HG03432 (cell line): ENCODE results near the gene DNAI1.

Experiments used
- ATAC-seq: cut with Tn5 transposase; IDR thresholded peaks from one replicate; pipeline ENCODE4 v1.9.1; 2021; ENCODE audit warnings: mild to moderate bottlenecking, moderate library complexity; ENCODE audit not compliant: unreplicated experiment

Gene DNAI1

GRCh38 chr9:34490360-34490759 is 31.8 kb downstream of the DNAI1 start:
- ATAC-seq = no peak

- no peak for ATAC-seq
Observed at GRCh38 chr9:34490760-34491159, 32.2 kb downstream of the DNAI1 start.

GRCh38 chr9:34491596-34491995 is 33.0 kb downstream of the DNAI1 start:
- no peak for ATAC-seq

- ATAC-seq = no peak
Observed at GRCh38 chr9:34492051-34492450, 33.4 kb downstream of the DNAI1 start.

- ATAC-seq = no peak
Observed at GRCh38 chr9:34493972-34494535, 35.4 kb downstream of the DNAI1 start.

- ATAC-seq = no peak
Observed at GRCh38 chr9:34496149-34496712, 37.6 kb downstream of the DNAI1 start.

- no peak for ATAC-seq
Observed at GRCh38 chr9:34498553-34498952, 39.9 kb downstream of the DNAI1 start.

GRCh38 chr9:34499076-34499475 is 40.5 kb downstream of the DNAI1 start:
- no peak for ATAC-seq

- no peak for ATAC-seq
Observed at GRCh38 chr9:34500623-34501267, 42.1 kb downstream of the DNAI1 start.

GRCh38 chr9:34501372-34501771 is 42.8 kb downstream of the DNAI1 start:
- ATAC-seq = no peak

- ATAC-seq = no peak
Observed at GRCh38 chr9:34501889-34502425, 43.4 kb downstream of the DNAI1 start.

- no peak for ATAC-seq
Observed at GRCh38 chr9:34502471-34502870, 43.9 kb downstream of the DNAI1 start.

- no peak for ATAC-seq
Observed at GRCh38 chr9:34502891-34503290, 44.3 kb downstream of the DNAI1 start.

GRCh38 chr9:34503406-34503805 is 44.8 kb downstream of the DNAI1 start:
- no peak for ATAC-seq

- ATAC-seq = no peak
Observed at GRCh38 chr9:34505370-34506120, 46.9 kb downstream of the DNAI1 start.

GRCh38 chr9:34506623-34507022 is 48.0 kb downstream of the DNAI1 start:
- no peak for ATAC-seq

GRCh38 chr9:34507556-34507955 is 49.0 kb downstream of the DNAI1 start:
- ATAC-seq = no peak

- no peak for ATAC-seq
Observed at GRCh38 chr9:34507966-34508365, 49.4 kb downstream of the DNAI1 start.

- ATAC-seq = no peak
Observed at GRCh38 chr9:34508463-34508862, 49.9 kb downstream of the DNAI1 start.

GRCh38 chr9:34508951-34509350 is 50.3 kb downstream of the DNAI1 start:
- no peak for ATAC-seq
